DMS114 treated with DMSO at 0.1 percent for 48 hours (cell line): ENCODE results near the gene FAM221A.
A peak's percentile ranks its signal among the peaks of the same experiment; 100 is the strongest.
"Not testable (repeated sequence)": the region's sequence is repeated elsewhere in the genome, so short reads cannot be mapped to it uniquely, and the experiment has no call there.

Source experiments
- DNase-seq: peaks from one replicate; lab custom pipeline; 2025; ENCODE audit not compliant: unreplicated experiment; lab: John Stamatoyannopoulos, UW

The FAM221A gene

GRCh38 chr7:23698822-23699221 is 18.8 kb downstream of the FAM221A start:
- no peak for DNase-seq

- DNase-seq = no peak
These were observed 20.0 kb downstream of the FAM221A start for GRCh38 chr7:23700046-23700445.

- no peak for DNase-seq
These were observed 29.2 kb downstream of the FAM221A start for GRCh38 chr7:23709081-23709750.

- no peak for DNase-seq
These were observed 30.0 kb downstream of the FAM221A start, which contains the start of gene STK31 for GRCh38 chr7:23710000-23710399. Gene STK31, plus strand, starts transcription at chr7:23710219. Its CDS starts 67 bp downstream, at chr7:23710286.

- DNase-seq = peak; percentile 63
These were observed 32.6 kb downstream of the FAM221A start for GRCh38 chr7:23712368-23713284.

GRCh38 chr7:23713285-23714149 is 33.5 kb downstream of the FAM221A start:
- no peak for DNase-seq

GRCh38 chr7:23714150-23714464 is 34.1 kb downstream of the FAM221A start:
- no peak for DNase-seq

GRCh38 chr7:23714579-23714978 is 34.6 kb downstream of the FAM221A start:
- DNase-seq = no peak

- no peak for DNase-seq
These were observed 35.1 kb downstream of the FAM221A start for GRCh38 chr7:23715099-23715498.

- no peak for DNase-seq
These were observed 37.8 kb downstream of the FAM221A start for GRCh38 chr7:23717788-23718187.

- DNase-seq = no peak
These were observed 41.5 kb downstream of the FAM221A start for GRCh38 chr7:23721456-23721855.

GRCh38 chr7:23722587-23723216 is 42.7 kb downstream of the FAM221A start:
- not testable (repeated sequence) for DNase-seq

- DNase-seq = not testable (repeated sequence)
These were observed 44.1 kb downstream of the FAM221A start for GRCh38 chr7:23724113-23724512.

GRCh38 chr7:23742051-23742450 is 62.1 kb downstream of the FAM221A start:
- DNase-seq = no peak

GRCh38 chr7:23743226-23743625 is 63.2 kb downstream of the FAM221A start:
- DNase-seq = no peak

- no peak for DNase-seq
These were observed 66.6 kb downstream of the FAM221A start for GRCh38 chr7:23746629-23747028.

GRCh38 chr7:23751852-23752251 is 71.9 kb downstream of the FAM221A start:
- no peak for DNase-seq
